H1 (cell line): ENCODE measurements around the gene TEX38. TPM values are rescaled to one million over a fixed set of nuclear protein-coding genes. Genes with fewer than 3 reads are reported as not detected.

Experiments
- BACH1 ChIP-seq: IDR thresholded peaks from 2 replicates; pipeline ENCODE4 v1.6.1; 2012; ENCODE audit warnings: low read length, improper control_type of control experiment
- EP300 ChIP-seq, 2 experiments: IDR thresholded peaks; 1 replicate in 1 of 2; 2 replicates in 1 of 2; pipeline ENCODE4 v1.6.1; 2011 to 2012; ENCODE audit warnings: low read depth in 2 of 2, low read length in 2 of 2, mild to moderate bottlenecking in 2 of 2, borderline replicate concordance in 1 of 2, inconsistent platforms in 1 of 2, moderate library complexity in 1 of 2
- MAFK ChIP-seq: IDR thresholded peaks from 2 replicates; pipeline ENCODE4 v1.6.1; 2012; ENCODE audit warnings: low read depth, mild to moderate bottlenecking, improper control_type of control experiment, low read length
- RNF2 ChIP-seq: fragments of 200-900, 300-1000 bp; sonication (generic); IDR thresholded peaks from 2 replicates; pipeline ENCODE4 v1.7.1; 2016; ENCODE audit warnings: borderline replicate concordance, low read depth, mild to moderate bottlenecking, antibody characterized with exemption, low read length; ENCODE audit not compliant: poor library complexity, severe bottlenecking; ENCODE audit errors: missing control alignments
- SIX5 ChIP-seq: IDR thresholded peaks from 2 replicates; pipeline ENCODE4 v1.6.1; 2011; ENCODE audit warnings: mild to moderate bottlenecking, low read depth, low read length
- SP1 ChIP-seq: IDR thresholded peaks from 2 replicates; pipeline ENCODE4 v1.6.1; 2011; ENCODE audit warnings: low read depth, low read length
- polyA plus RNA-seq, 7 experiments: library from polyadenylated mRNA; depleted of rRNA in 3 of 7; stranded (reverse) in 5 of 7; unstranded in 2 of 7; fragments of >200 nt in 5 of 7; fragments of 200-250 nt in 2 of 7; gene quantifications; 1 replicate in 5 of 7; 2 replicates in 1 of 7; 4 replicates in 1 of 7; pipeline versions ENCODE4 v1.2.1 to v1.2.3, GENCODE V29; 2011 to 2013; ENCODE audit warnings: missing spikeins in 2 of 7, mixed read lengths in 2 of 7
- total RNA-seq: library from RNA; stranded (reverse); fragmentation: NEBNext Ultra II Directional; extraction: Animal tissue kit (Norgen Biotek cat#: 25700); gene quantifications from 2 replicates; pipeline ENCODE4 v1.2.1, GENCODE V29; 2021
- TF ChIP-seq, protein P1 (sequence below): fragments of 300-600 bp; sonication (generic); IDR thresholded peaks from 2 replicates; pipeline ENCODE4 v1.7.1; 2012; ENCODE audit warnings: low read length, moderate library complexity, mild to moderate bottlenecking, inconsistent platforms; ENCODE audit not compliant: insufficient replicate concordance
- TF ChIP-seq, protein P2 (sequence below): IDR thresholded peaks from 2 replicates; pipeline ENCODE4 v1.6.1; 2012; ENCODE audit warnings: inconsistent platforms

The TEX38 gene
- total and polyA plus RNA-seq, 2 of the 8 experiments (the other 6 are each of a cell fraction or from before 2014, with no cell fraction given), result 0.33 TPM; not detected in 1

DNA sequence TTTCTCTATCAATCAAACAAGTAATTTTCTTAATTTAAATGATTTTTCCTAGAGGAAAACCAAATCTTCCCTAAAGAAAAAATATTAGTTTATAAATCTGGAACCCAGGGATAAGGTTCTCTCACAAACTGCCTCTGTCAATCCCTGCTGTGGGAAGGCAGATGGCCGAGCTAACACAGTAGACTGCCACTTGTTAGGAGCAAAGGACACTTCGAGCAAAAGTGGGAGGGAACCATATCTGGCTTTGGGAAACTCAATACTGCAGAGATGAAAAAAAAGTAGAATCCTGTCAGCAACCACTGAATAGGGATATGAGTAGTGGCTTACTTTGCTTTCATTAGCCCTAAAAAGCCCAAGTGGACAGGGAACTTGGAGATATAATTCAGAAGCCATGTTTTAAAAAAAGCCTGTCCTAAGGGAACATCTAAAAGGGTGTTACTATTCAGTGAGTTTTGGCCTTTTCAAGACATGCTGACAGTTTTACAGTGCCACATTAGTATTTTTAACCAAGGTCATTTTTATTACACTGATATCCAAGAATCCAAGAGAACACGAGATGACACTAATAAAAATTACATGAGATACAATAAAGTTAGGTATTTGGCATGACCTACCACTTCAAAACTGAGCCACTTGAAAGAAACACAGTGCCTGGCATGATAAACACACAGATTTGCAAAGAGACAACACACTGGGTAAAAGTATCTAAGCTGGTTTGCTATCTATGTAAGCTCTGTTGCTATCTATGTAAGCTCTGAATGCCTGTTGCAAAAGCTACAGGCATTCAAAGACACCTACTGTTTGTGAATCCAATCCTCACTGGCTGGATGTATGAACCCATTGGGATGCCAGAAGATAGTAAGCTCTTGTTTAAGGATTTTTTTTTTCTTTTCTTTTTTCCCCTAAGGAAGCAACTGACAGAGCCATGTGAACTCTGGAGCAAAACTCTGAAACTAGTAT is 21.4 kb downstream of the TEX38 start (continued):
- TF ChIP-seq, protein P1, sequence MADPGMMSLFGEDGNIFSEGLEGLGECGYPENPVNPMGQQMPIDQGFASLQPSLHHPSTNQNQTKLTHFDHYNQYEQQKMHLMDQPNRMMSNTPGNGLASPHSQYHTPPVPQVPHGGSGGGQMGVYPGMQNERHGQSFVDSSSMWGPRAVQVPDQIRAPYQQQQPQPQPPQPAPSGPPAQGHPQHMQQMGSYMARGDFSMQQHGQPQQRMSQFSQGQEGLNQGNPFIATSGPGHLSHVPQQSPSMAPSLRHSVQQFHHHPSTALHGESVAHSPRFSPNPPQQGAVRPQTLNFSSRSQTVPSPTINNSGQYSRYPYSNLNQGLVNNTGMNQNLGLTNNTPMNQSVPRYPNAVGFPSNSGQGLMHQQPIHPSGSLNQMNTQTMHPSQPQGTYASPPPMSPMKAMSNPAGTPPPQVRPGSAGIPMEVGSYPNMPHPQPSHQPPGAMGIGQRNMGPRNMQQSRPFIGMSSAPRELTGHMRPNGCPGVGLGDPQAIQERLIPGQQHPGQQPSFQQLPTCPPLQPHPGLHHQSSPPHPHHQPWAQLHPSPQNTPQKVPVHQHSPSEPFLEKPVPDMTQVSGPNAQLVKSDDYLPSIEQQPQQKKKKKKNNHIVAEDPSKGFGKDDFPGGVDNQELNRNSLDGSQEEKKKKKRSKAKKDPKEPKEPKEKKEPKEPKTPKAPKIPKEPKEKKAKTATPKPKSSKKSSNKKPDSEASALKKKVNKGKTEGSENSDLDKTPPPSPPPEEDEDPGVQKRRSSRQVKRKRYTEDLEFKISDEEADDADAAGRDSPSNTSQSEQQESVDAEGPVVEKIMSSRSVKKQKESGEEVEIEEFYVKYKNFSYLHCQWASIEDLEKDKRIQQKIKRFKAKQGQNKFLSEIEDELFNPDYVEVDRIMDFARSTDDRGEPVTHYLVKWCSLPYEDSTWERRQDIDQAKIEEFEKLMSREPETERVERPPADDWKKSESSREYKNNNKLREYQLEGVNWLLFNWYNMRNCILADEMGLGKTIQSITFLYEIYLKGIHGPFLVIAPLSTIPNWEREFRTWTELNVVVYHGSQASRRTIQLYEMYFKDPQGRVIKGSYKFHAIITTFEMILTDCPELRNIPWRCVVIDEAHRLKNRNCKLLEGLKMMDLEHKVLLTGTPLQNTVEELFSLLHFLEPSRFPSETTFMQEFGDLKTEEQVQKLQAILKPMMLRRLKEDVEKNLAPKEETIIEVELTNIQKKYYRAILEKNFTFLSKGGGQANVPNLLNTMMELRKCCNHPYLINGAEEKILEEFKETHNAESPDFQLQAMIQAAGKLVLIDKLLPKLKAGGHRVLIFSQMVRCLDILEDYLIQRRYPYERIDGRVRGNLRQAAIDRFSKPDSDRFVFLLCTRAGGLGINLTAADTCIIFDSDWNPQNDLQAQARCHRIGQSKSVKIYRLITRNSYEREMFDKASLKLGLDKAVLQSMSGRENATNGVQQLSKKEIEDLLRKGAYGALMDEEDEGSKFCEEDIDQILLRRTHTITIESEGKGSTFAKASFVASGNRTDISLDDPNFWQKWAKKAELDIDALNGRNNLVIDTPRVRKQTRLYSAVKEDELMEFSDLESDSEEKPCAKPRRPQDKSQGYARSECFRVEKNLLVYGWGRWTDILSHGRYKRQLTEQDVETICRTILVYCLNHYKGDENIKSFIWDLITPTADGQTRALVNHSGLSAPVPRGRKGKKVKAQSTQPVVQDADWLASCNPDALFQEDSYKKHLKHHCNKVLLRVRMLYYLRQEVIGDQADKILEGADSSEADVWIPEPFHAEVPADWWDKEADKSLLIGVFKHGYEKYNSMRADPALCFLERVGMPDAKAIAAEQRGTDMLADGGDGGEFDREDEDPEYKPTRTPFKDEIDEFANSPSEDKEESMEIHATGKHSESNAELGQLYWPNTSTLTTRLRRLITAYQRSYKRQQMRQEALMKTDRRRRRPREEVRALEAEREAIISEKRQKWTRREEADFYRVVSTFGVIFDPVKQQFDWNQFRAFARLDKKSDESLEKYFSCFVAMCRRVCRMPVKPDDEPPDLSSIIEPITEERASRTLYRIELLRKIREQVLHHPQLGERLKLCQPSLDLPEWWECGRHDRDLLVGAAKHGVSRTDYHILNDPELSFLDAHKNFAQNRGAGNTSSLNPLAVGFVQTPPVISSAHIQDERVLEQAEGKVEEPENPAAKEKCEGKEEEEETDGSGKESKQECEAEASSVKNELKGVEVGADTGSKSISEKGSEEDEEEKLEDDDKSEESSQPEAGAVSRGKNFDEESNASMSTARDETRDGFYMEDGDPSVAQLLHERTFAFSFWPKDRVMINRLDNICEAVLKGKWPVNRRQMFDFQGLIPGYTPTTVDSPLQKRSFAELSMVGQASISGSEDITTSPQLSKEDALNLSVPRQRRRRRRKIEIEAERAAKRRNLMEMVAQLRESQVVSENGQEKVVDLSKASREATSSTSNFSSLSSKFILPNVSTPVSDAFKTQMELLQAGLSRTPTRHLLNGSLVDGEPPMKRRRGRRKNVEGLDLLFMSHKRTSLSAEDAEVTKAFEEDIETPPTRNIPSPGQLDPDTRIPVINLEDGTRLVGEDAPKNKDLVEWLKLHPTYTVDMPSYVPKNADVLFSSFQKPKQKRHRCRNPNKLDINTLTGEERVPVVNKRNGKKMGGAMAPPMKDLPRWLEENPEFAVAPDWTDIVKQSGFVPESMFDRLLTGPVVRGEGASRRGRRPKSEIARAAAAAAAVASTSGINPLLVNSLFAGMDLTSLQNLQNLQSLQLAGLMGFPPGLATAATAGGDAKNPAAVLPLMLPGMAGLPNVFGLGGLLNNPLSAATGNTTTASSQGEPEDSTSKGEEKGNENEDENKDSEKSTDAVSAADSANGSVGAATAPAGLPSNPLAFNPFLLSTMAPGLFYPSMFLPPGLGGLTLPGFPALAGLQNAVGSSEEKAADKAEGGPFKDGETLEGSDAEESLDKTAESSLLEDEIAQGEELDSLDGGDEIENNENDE, result no peak
- TF ChIP-seq, protein P2, sequence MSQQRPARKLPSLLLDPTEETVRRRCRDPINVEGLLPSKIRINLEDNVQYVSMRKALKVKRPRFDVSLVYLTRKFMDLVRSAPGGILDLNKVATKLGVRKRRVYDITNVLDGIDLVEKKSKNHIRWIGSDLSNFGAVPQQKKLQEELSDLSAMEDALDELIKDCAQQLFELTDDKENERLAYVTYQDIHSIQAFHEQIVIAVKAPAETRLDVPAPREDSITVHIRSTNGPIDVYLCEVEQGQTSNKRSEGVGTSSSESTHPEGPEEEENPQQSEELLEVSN, result no peak
- TF ChIP-seq MAFK (no peak), BACH1 (no peak), SIX5 (no peak), SP1 (no peak), RNF2 (no peak), EP300 (IDR thresholded peaks at IDR 0.05; ENCODE audit: borderline replicate concordance in 1 of 2, low read depth in 2 of 2, low read length in 2 of 2) (no peak)
